K562 (cell line): ENCODE measurements around the gene CCDC174. TPM values are rescaled to one million over a fixed set of nuclear protein-coding genes. Genes with fewer than 3 reads are reported as not detected.

Experiments
- ASH1L ChIP-seq: fragments of 450-650 bp; IDR thresholded peaks from 2 replicates; pipeline ENCODE4 v1.6.1; 2018; ENCODE audit warnings: borderline replicate concordance, mild to moderate bottlenecking, low read depth; ENCODE audit not compliant: partially characterized antibody
- BCL6 ChIP-seq: fragments of 250-450 bp; sonication (Bioruptor Pico); IDR thresholded peaks from 2 replicates; pipeline ENCODE4 v1.4.0; 2020
- CREB1 ChIP-seq, 2 experiments: sonication (generic) in 1 of 2; formaldehyde crosslinking in 1 of 2; IDR thresholded peaks; 2 replicates each; pipeline versions ENCODE4 v1.6.1 to v1.8.0; 2012 to 2022; ENCODE audit warnings: inconsistent platforms in 1 of 2, mild to moderate bottlenecking in 1 of 2, missing genetic modification reagents in 1 of 2, moderate library complexity in 1 of 2
- ELF1 ChIP-seq: fragments of 200-800 bp; sonication (Bioruptor generic); IDR thresholded peaks from 2 replicates; pipeline ENCODE4 v1.6.1; 2016; ENCODE audit warnings: missing genetic modification characterization, missing compliant biosample characterization
- HNRNPLL ChIP-seq: fragments of 200-400 bp; formaldehyde crosslinking; IDR thresholded peaks from 2 replicates; pipeline ENCODE4 v1.6.1; 2017; ENCODE audit warnings: low read length, low read depth, mild to moderate bottlenecking; ENCODE audit not compliant: poor library complexity, severe bottlenecking
- ILF3 ChIP-seq: fragments of 450-650 bp; IDR thresholded peaks from 2 replicates; pipeline ENCODE4 v1.6.1; 2018; ENCODE audit warnings: antibody characterized with exemption, mild to moderate bottlenecking, moderate library complexity, borderline replicate concordance
- KDM1A ChIP-seq, 2 experiments: fragments of 450-650 bp; IDR thresholded peaks; 2 replicates each; pipeline ENCODE4 v1.6.1; 2016; ENCODE audit warnings: mild to moderate bottlenecking in 2 of 2
- LARP7 ChIP-seq: fragments of 450-650 bp; IDR thresholded peaks from 2 replicates; pipeline ENCODE4 v1.6.1; 2016
- MAFK ChIP-seq: IDR thresholded peaks from 2 replicates; pipeline ENCODE4 v1.6.1; 2011; ENCODE audit warnings: low read length, improper control_type of control experiment
- NCOR1 ChIP-seq: fragments of 450-650 bp; IDR thresholded peaks from 2 replicates; pipeline ENCODE4 v1.6.1; 2016; ENCODE audit warnings: mild to moderate bottlenecking, moderate library complexity
- NONO ChIP-seq, 2 experiments: fragments of 200-400 bp in 1 of 2; fragments of 450-650 bp in 1 of 2; formaldehyde crosslinking in 1 of 2; IDR thresholded peaks; 2 replicates each; pipeline ENCODE4 v1.6.1; 2017; ENCODE audit warnings: low read depth in 2 of 2, mild to moderate bottlenecking in 2 of 2, moderate library complexity in 2 of 2, low read length in 1 of 2
- PHF21A ChIP-seq: fragments of 450-650 bp; IDR thresholded peaks from 2 replicates; pipeline ENCODE4 v1.6.1; 2017; ENCODE audit warnings: low read depth, borderline replicate concordance
- PML ChIP-seq: IDR thresholded peaks from 2 replicates; pipeline ENCODE4 v1.6.1; 2012; ENCODE audit warnings: low read length, inconsistent platforms
- SRSF7 ChIP-seq: fragments of 200-400 bp; formaldehyde crosslinking; optimal IDR thresholded peaks from 2 replicates; pipeline ENCODE3; 2017; ENCODE audit warnings: mild to moderate bottlenecking, low read depth, low read length
- TAF15 ChIP-seq: fragments of 200-400 bp; formaldehyde crosslinking; IDR thresholded peaks from 2 replicates; pipeline ENCODE4 v1.6.1; 2017; ENCODE audit warnings: mild to moderate bottlenecking, low read depth, low read length, moderate library complexity
- TAF9B ChIP-seq: fragments of 450-650 bp; IDR thresholded peaks from 2 replicates; pipeline ENCODE4 v1.6.1; 2018; ENCODE audit warnings: mild to moderate bottlenecking; ENCODE audit not compliant: partially characterized antibody
- TBL1XR1 ChIP-seq, 2 experiments: IDR thresholded peaks; 2 replicates each; pipeline ENCODE4 v1.6.1; 2012; ENCODE audit warnings: improper control_type of control experiment in 2 of 2, low read length in 2 of 2, mild to moderate bottlenecking in 1 of 2
- WHSC1 ChIP-seq: IDR thresholded peaks from one replicate; pipeline ENCODE4 v1.6.1; 2012; ENCODE audit warnings: low read length, control low read depth, inconsistent platforms
- ZBED1 ChIP-seq: IDR thresholded peaks from 2 replicates; pipeline ENCODE4 v1.6.1; 2014
- ZNF124 ChIP-seq: sonication (generic); formaldehyde crosslinking; IDR thresholded peaks from 2 replicates; pipeline ENCODE4 v1.8.1; 2022; ENCODE audit warnings: missing genetic modification reagents
- ZNF134 ChIP-seq: fragments of 250-450 bp; sonication (Bioruptor Pico); conservative IDR thresholded peaks from 2 replicates; pipeline ENCODE4 v1.4.0; 2020
- ZNF707 ChIP-seq: fragments of 250-450 bp; sonication (Bioruptor Pico); conservative IDR thresholded peaks from 2 replicates; pipeline ENCODE4 v1.8.0; 2022; ENCODE audit warnings: inconsistent platforms, mild to moderate bottlenecking, moderate library complexity
- polyA plus RNA-seq, 8 experiments: library from polyadenylated mRNA; depleted of rRNA in 4 of 8; stranded (reverse) in 5 of 8; unstranded in 3 of 8; fragments of >200 nt; fragmentation: Nextera tagmentation in 2 of 8; fragmentation: Illumina TruSeq in 1 of 8; extraction: Ambion mirVana in 2 of 8; extraction: Trizol in 1 of 8; gene quantifications; 2 replicates each; pipeline versions ENCODE4 v1.2.1 to v1.2.3, GENCODE V29; 2011 to 2014; ENCODE audit warnings: inconsistent platforms in 1 of 8, missing spikeins in 1 of 8
- total RNA-seq, 7 experiments: library from RNA; depleted of rRNA in 6 of 7; stranded (reverse); fragments of >200 nt in 6 of 7; fragmentation: Illumina TruSeq in 2 of 7; extraction: Trizol in 2 of 7; gene quantifications; 2 replicates each; pipeline versions ENCODE4 v1.2.1 to v1.2.3, GENCODE V29; 2011 to 2021; ENCODE audit warnings: low replicate concordance in 1 of 7
- TF ChIP-seq, protein P1 (sequence below): IDR thresholded peaks from 3 replicates; pipeline ENCODE4 v1.6.1; 2011; ENCODE audit warnings: borderline replicate concordance, mild to moderate bottlenecking; ENCODE audit not compliant: insufficient read length, insufficient read depth
- TF ChIP-seq, protein P2 (sequence below): sonication (generic); formaldehyde crosslinking; IDR thresholded peaks from 2 replicates; pipeline ENCODE4 v1.9.0; 2022; ENCODE audit warnings: mild to moderate bottlenecking, missing genetic modification reagents
- TF ChIP-seq, protein P3 (sequence below): sonication (generic); formaldehyde crosslinking; IDR thresholded peaks from 2 replicates; pipeline ENCODE4 v1.8.1; 2023; ENCODE audit warnings: mild to moderate bottlenecking, missing genetic modification reagents

CCDC174 gene
- total and polyA plus RNA-seq, 9 of the 15 experiments (the other 6 are each of a cell fraction or from before 2014, with no cell fraction given), result 7.4 to 41.0 (median 28.5) TPM

DNA sequence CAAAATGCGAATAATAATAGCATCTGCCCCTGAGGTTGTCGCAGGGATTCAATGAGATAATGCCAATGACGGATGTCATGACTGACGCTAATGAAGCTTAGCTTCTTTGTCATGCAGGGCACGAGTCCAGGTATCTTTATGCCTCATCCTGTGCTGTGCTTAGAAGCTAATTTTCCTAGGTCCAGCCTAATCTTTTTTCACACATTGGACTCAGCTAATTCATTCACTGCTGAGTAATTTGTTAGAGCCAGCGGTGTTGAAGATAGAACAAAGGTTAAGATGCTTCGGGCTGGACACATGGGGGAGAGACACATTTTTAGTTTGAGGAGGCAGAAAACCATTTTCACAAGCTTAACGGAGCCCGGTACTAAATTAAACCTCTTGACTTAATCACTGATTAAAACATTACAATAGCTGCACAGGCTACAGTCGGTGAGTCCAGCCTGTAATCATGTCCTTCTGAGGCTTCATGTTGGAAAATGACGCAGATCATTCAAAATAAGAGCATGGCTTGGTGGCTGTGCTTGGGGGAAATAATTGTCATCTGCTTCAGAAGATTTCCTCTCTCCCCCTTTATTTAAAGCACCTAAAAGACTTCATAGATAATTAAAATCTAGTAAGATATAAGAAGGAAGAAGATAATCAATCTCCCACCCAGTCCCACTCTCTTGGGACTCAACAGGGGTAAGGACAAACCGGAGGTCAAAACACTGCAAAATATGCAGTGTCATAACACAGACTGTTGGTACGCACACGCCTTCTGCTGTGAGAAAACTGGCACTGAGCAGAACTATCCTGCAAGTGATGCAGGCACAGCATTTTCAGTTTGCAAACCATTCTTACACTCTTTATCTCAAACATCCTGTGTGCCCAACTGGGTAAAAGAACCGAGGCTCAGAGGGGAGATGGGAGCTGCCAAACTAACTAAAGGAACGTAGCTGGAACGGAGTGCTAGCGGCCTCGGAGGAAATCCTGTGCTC, 3.3 kb upstream of the CCDC174 start (continued):
- TF ChIP-seq PHF21A, result no peak
- TF ChIP-seq PML, result peak; percentile 29; the same call in 1 of the 2 replicates
- no peak for TF ChIP-seq BCL6 (CRISPR knock-in tag)
- no peak for TF ChIP-seq LARP7
- no peak for TF ChIP-seq SRSF7
- no peak for TF ChIP-seq TAF15
- no peak for TF ChIP-seq ZBED1
- TF ChIP-seq NCOR1, result peak; percentile 41; the same call in 1 of the 2 replicates
- no peak for TF ChIP-seq HNRNPLL
- TF ChIP-seq TBL1XR1 (IDR thresholded peaks at IDR 0.05; ENCODE audit: low read length in 2 of 2), result no peak
- TF ChIP-seq MAFK, result no peak; the same call in 1 of the 2 replicates
- no peak for TF ChIP-seq ZNF707 (CRISPR knock-in tag)
- no peak for TF ChIP-seq ZNF134 (CRISPR knock-in tag)
- TF ChIP-seq ZNF124 (CRISPR knock-in tag), result no peak
- TF ChIP-seq KDM1A (IDR thresholded peaks at IDR 0.05), result no peak; a peak in 1 of 4 replicates
- TF ChIP-seq, protein P1, sequence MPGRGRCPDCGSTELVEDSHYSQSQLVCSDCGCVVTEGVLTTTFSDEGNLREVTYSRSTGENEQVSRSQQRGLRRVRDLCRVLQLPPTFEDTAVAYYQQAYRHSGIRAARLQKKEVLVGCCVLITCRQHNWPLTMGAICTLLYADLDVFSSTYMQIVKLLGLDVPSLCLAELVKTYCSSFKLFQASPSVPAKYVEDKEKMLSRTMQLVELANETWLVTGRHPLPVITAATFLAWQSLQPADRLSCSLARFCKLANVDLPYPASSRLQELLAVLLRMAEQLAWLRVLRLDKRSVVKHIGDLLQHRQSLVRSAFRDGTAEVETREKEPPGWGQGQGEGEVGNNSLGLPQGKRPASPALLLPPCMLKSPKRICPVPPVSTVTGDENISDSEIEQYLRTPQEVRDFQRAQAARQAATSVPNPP, result no peak
- TF ChIP-seq ASH1L, result no peak
- no peak for TF ChIP-seq TAF9B
- no peak for TF ChIP-seq NONO (IDR thresholded peaks at IDR 0.05; ENCODE audit: low read depth in 2 of 2, low read length in 1 of 2)
- TF ChIP-seq, protein P2, sequence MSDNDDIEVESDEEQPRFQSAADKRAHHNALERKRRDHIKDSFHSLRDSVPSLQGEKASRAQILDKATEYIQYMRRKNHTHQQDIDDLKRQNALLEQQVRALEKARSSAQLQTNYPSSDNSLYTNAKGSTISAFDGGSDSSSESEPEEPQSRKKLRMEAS (CRISPR knock-in tag), result peak; percentile 21; the same call in 1 of the 2 replicates
- peak; percentile 60; the same call in 1 of the 2 replicates for TF ChIP-seq CREB1 (IDR thresholded peaks at IDR 0.05)
- TF ChIP-seq CREB1 (CRISPR knock-in tag; IDR thresholded peaks at IDR 0.05), result no peak
- TF ChIP-seq ILF3, result no peak
- 0 out of 2 replicates have a peak, but pooled peaks have one; percentile 17 for TF ChIP-seq ELF1 (tag)
- TF ChIP-seq, protein P3, sequence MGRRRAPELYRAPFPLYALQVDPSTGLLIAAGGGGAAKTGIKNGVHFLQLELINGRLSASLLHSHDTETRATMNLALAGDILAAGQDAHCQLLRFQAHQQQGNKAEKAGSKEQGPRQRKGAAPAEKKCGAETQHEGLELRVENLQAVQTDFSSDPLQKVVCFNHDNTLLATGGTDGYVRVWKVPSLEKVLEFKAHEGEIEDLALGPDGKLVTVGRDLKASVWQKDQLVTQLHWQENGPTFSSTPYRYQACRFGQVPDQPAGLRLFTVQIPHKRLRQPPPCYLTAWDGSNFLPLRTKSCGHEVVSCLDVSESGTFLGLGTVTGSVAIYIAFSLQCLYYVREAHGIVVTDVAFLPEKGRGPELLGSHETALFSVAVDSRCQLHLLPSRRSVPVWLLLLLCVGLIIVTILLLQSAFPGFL (CRISPR knock-in tag), result no peak
- TF ChIP-seq WHSC1, result no peak
